Measurements from ENCODE around the gene SOWAHB. TPM values are rescaled to one million over a fixed set of nuclear protein-coding genes. Genes with fewer than 3 reads are reported as not detected.
"Not testable (repeated sequence)": the region's sequence is repeated elsewhere in the genome, so short reads cannot be mapped to it uniquely, and the experiment has no call there.

The SOWAHB gene
- total and polyA plus RNA-seq, 4 donors, result 0.26 to 0.88 (median 0.32) TPM; not detected in 1

DNA sequence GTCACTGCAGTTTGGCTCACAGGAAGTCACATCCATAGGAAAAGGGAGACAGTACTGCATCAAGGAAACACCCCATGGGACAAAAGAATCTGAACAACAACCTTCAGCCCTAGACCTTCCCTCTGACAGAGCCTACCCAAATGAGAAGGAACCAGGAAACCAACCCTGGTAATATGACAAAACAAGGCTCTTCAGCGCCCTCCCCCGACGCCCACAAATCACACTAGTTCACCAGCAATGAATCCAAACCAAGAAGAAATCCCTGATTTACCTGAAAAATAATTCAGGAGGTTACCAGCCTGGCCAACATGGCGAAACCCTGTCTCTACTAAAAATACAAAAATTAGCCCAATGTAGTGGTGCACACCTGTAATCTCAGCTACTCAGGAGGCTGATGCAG is 29.2 kb downstream of the SOWAHB start:
- H3K4me3 ChIP-seq (ENCODE audit: low read length in 2 of 2); H3K4me1 ChIP-seq (ENCODE audit: control insufficient read depth in 1 of 2, insufficient read depth in 2 of 2, low read length in 2 of 2); H3K27ac ChIP-seq (ENCODE audit: low read depth in 1 of 2, low read length in 2 of 2); intact Hi-C loops (cut with DNase I); H3K9me3 ChIP-seq (ENCODE audit: control insufficient read depth, low read length); DNase-seq; ATAC-seq (ENCODE audit: low FRiP score); H3K27me3 ChIP-seq (ENCODE audit: control insufficient read depth in 1 of 2, insufficient read depth in 2 of 2, low read length in 1 of 2); H3K36me3 ChIP-seq (ENCODE audit: control insufficient read depth in 1 of 2, insufficient read depth in 2 of 2, low read length in 1 of 2): not testable (repeated sequence)
- WGBS, 2 donors, result 76 to 85% methylated on average over 4 of the region's 4 CpGs

DNA sequence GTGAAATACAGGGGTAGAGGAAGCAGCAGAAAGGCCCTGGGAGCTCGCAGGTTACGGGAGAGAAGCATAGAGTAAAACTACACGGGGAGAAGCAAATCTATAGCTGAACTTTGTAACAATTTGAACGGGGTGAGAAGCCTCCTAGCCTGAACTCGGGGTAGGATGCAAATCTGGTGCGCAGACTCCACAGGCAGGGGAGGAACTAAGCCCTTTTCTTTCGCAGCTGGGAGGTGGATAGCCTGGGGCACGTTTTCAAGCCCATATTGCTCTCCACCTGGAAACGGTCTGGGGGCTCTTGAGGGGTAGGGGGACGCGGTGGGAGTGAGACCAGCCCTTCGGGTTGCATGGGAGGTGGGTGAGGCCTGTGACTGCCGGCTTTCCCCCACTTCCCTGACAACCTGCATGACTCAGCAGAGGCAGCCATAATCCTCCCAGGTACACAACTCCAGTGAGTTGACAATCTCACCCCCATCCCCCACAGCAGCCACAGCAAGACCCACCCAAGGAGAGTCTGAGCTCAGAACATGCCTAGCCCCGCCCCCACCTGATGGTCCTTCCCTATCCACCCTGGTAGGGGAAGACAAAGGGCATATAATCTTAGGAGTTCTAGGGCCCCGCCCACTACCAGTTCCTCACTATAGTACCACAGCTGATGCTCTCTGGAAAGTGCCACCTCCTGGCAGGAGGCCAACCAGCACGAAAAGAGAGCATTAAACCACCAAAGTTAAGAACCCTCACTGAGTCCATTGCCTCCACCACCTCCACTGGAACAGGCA is 29.9 kb downstream of the SOWAHB start:
- no peaks in the 10 kb centered on the region for H3K9me3 ChIP-seq (ENCODE audit: control insufficient read depth, low read length)
- intact Hi-C loops (cut with DNase I), result no loop called here
- H3K27ac ChIP-seq (ENCODE audit: low read depth in 1 of 2, low read length in 2 of 2), result no peak overlapping the region
- H3K36me3 ChIP-seq (ENCODE audit: control insufficient read depth in 1 of 2, insufficient read depth in 2 of 2, low read length in 1 of 2), result no peaks in the 10 kb centered on the region
- no peak for ATAC-seq (ENCODE audit: low FRiP score)
- no peak for DNase-seq
- no peak overlapping the region for H3K4me3 ChIP-seq (ENCODE audit: low read length in 2 of 2)
- WGBS, 2 donors, result 75 to 78% methylated on average over 16 of the region's 16 CpGs
- H3K4me1 ChIP-seq (ENCODE audit: control insufficient read depth in 1 of 2, insufficient read depth in 2 of 2, low read length in 2 of 2), result no peaks in the 10 kb centered on the region
- H3K27me3 ChIP-seq (ENCODE audit: control insufficient read depth in 1 of 2, insufficient read depth in 2 of 2, low read length in 1 of 2), result no peaks in the 10 kb centered on the region

DNA sequence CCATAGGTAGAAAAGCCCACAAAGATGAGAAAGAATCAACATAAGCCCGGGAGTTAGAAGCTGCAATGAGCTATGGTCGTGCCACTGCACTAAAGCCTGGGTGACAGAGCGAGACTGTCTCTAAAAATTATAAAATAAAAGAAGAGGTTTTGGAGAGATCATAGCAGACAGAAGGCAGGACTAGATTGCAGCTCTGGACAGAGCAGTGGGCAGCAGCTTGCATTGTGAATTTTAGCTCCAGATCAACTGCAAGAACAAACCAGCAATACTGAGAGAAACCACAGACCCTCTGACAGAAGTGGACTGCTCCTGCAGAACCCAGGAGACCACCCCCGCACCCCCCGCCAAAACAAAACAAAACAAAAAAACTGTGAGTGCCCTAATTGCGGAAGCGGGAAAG is 30.6 kb downstream of the SOWAHB start:
- Histone ChIP-seq H3K27me3 (ENCODE audit: control insufficient read depth in 1 of 2, insufficient read depth in 2 of 2, low read length in 1 of 2) (no peaks in the 10 kb centered on the region), H3K4me3 (ENCODE audit: low read length in 2 of 2) (no peak overlapping the region), H3K36me3 (ENCODE audit: control insufficient read depth in 1 of 2, insufficient read depth in 2 of 2, low read length in 1 of 2) (no peaks in the 10 kb centered on the region), H3K27ac (ENCODE audit: low read depth in 1 of 2, low read length in 2 of 2) (no peak overlapping the region), H3K9me3 (ENCODE audit: control insufficient read depth, low read length) (no peaks in the 10 kb centered on the region), H3K4me1 (ENCODE audit: control insufficient read depth in 1 of 2, insufficient read depth in 2 of 2, low read length in 2 of 2) (no peaks in the 10 kb centered on the region)
- intact Hi-C loops (cut with DNase I), result no loop called here
- DNase-seq, result no peak
- WGBS, 2 donors, result 84 to 85% methylated on average over 7 of the region's 7 CpGs
- ATAC-seq (ENCODE audit: low FRiP score), result no peak

DNA sequence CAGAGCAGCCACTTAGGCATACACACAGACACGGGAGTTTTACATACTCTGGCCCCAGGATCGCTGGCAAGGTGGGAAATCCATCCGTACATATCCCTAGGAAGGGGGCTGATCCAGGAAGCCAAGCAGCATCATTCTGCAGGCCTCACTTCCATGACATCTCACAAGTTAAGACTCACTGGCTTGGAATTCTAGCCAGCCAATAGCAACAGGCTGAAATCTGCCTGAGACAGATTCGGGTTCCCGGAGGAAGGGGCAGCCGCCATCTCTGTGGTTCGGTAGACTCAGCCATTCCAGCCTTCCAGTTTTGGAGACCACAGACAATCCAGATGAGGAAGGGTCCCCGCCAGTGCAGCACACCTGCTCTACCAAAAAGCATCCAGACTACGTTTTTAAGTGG is 31.3 kb downstream of the SOWAHB start:
- H3K27me3 ChIP-seq (ENCODE audit: control insufficient read depth in 1 of 2, insufficient read depth in 2 of 2, low read length in 1 of 2), result no peaks in the 10 kb centered on the region
- ATAC-seq (ENCODE audit: low FRiP score) (no peak), DNase-seq (no peak)
- no peak overlapping the region for H3K27ac ChIP-seq (ENCODE audit: low read depth in 1 of 2, low read length in 2 of 2)
- WGBS, 2 donors, result 88 to 94% methylated on average over 9 of the region's 9 CpGs
- intact Hi-C loops (cut with DNase I), result no loop called here
- no peaks in the 10 kb centered on the region for H3K4me1 ChIP-seq (ENCODE audit: control insufficient read depth in 1 of 2, insufficient read depth in 2 of 2, low read length in 2 of 2)
- H3K4me3 ChIP-seq (ENCODE audit: low read length in 2 of 2), result no peak overlapping the region
- H3K36me3 ChIP-seq (ENCODE audit: control insufficient read depth in 1 of 2, insufficient read depth in 2 of 2, low read length in 1 of 2), result no peaks in the 10 kb centered on the region
- H3K9me3 ChIP-seq (ENCODE audit: control insufficient read depth, low read length), result no peaks in the 10 kb centered on the region

DNA sequence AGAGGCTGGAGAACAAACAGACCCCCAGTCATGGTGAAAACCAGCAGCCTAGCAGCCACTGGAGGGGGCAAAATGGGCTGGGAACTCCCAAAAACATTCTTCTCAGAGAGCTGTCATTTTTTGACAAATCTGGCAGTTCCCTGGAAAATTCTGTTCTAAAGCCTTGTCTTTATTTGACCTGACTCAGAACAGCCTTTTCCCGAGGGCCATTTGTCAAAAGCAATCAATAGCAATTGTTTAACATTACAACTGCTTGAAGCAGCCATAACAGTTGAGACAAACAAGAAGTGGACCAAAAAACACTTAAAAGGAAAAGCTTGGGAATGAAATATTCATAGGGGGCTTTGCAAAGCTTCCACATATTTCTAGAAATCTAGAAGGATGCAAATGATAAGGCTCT is 39.6 kb downstream of the SOWAHB start:
- DNase-seq, result no peak

DNA sequence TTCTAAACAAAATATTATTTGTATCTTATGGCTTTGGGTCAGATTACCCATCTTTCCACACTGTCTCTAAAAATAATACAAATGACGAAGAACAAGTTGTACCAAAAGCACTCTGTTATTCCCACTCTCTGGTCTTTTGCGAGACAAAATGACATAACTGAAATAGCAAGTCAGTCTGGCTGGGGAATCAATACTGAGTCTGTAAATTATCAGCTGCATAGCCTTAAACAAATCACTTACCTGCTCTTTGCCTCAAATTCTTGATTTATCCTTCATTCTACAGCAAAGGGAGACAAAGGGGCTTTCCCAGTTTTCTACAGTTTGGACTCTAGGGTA is 40.9 kb downstream of the SOWAHB start:
- 5% methylated on average over 2 of the region's 2 CpGs for WGBS, 2 donors
- no peak for DNase-seq
- no peaks in the 10 kb centered on the region for H3K9me3 ChIP-seq (ENCODE audit: control insufficient read depth, low read length)
- intact Hi-C loops (cut with DNase I), result no loop called here
- H3K4me3 ChIP-seq (ENCODE audit: low read length in 2 of 2), result no peak overlapping the region
- H3K4me1 ChIP-seq (ENCODE audit: control insufficient read depth in 1 of 2, insufficient read depth in 2 of 2, low read length in 2 of 2), result peaks cover 0 to 7% of the 10 kb centered on the region in 2 donors
- peak; percentile 39 for ATAC-seq (ENCODE audit: low FRiP score)
- no peaks in the 10 kb centered on the region for H3K36me3 ChIP-seq (ENCODE audit: control insufficient read depth in 1 of 2, insufficient read depth in 2 of 2, low read length in 1 of 2)
- no peak overlapping the region for H3K27ac ChIP-seq (ENCODE audit: low read depth in 1 of 2, low read length in 2 of 2)
- H3K27me3 ChIP-seq (ENCODE audit: control insufficient read depth in 1 of 2, insufficient read depth in 2 of 2, low read length in 1 of 2), result no peaks in the 10 kb centered on the region

More for the DNA sequence above, 39.6 kb downstream of the SOWAHB start:
- H3K27me3 ChIP-seq (ENCODE audit: control insufficient read depth in 1 of 2, insufficient read depth in 2 of 2, low read length in 1 of 2), result no peaks in the 10 kb centered on the region
- H3K4me1 ChIP-seq (ENCODE audit: control insufficient read depth in 1 of 2, insufficient read depth in 2 of 2, low read length in 2 of 2), result peaks cover 0 to 7% of the 10 kb centered on the region in 2 donors
- 42 to 63% methylated on average over 1 of the region's 1 CpG for WGBS, 2 donors
- H3K36me3 ChIP-seq (ENCODE audit: control insufficient read depth in 1 of 2, insufficient read depth in 2 of 2, low read length in 1 of 2), result no peaks in the 10 kb centered on the region
- intact Hi-C loops (cut with DNase I), result no loop called here
- no peak overlapping the region for H3K27ac ChIP-seq (ENCODE audit: low read depth in 1 of 2, low read length in 2 of 2)
- H3K9me3 ChIP-seq (ENCODE audit: control insufficient read depth, low read length), result no peaks in the 10 kb centered on the region
- no peak overlapping the region for H3K4me3 ChIP-seq (ENCODE audit: low read length in 2 of 2)
- ATAC-seq (ENCODE audit: low FRiP score), result no peak

DNA sequence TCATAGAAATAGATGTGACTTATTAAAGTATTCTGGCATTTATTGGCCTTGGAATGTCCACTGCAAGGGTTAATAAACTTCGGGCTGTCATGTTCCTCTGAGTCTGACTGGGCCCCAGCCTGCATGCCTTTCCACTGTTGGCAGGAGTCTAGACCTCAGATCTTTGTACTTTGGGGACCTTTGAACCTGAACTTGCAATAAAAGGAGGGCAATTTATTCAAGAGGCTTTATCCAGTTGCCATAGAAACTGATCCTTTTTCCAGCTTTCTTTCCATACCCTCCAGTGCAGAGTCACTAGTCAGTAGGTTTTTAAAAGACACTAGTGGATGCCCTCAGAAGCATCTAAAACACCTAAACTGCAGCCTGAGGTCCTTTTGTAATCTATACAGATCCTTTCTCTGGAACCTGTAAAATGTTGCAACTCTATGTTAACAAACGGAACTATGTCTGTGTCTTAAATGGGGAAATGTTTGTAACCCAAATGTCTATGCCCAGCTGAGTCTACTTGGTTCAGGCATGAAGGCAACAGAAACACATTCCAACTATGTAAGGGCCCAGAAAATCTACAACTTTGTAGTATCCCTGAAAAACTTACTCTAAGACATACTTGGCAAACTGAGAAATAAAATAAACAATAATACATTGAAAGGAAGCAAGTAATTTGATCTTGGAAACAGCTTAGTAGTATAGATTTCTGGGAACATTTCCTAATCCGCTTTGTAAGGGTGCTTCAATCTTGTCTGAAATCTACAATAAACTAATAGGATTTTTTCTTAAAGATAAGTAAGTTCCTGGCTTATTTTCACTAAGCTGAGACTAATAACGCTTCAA is 41.5 kb downstream of the SOWAHB start:
- peak; percentile 19 for ATAC-seq (ENCODE audit: low FRiP score)
- H3K27ac ChIP-seq (ENCODE audit: low read depth in 1 of 2, low read length in 2 of 2), result no peak overlapping the region
- no peaks in the 10 kb centered on the region for H3K9me3 ChIP-seq (ENCODE audit: control insufficient read depth, low read length)
- no peak for DNase-seq
- no peaks in the 10 kb centered on the region for H3K27me3 ChIP-seq (ENCODE audit: control insufficient read depth in 1 of 2, insufficient read depth in 2 of 2, low read length in 1 of 2)
- WGBS, 2 donors, result 8 to 9% methylated on average over 4 of the region's 4 CpGs
- peaks cover 0 to 7% of the 10 kb centered on the region in 2 donors for H3K4me1 ChIP-seq (ENCODE audit: control insufficient read depth in 1 of 2, insufficient read depth in 2 of 2, low read length in 2 of 2)
- H3K4me3 ChIP-seq (ENCODE audit: low read length in 2 of 2), result no peak overlapping the region
- H3K36me3 ChIP-seq (ENCODE audit: control insufficient read depth in 1 of 2, insufficient read depth in 2 of 2, low read length in 1 of 2), result no peaks in the 10 kb centered on the region
- intact Hi-C loops (cut with DNase I), result no loop called here

DNA sequence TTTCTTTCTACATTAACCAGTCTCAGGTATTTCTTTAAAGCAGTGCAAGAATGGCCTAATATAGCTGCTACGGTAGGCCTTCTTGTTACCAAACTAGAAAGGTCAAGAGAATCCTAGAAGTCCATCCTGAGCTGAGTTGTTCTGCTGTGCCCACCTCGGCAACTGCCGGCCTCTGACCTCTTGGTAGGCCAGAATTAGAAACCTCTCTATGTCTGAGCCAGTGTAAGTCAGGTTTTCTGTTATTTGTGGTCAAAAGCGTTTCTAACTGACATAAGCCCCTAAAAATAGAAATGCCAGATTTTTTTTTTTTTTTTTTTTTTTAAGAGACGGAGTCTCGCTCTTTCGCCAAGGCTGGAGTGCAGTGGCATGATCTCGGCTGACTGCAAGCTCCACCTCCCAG is 43.1 kb downstream of the SOWAHB start:
- intact Hi-C loops (cut with DNase I), result no loop called here
- Histone ChIP-seq H3K4me3 (ENCODE audit: low read length in 2 of 2) (no peak overlapping the region), H3K9me3 (ENCODE audit: control insufficient read depth, low read length) (no peaks in the 10 kb centered on the region), H3K4me1 (ENCODE audit: control insufficient read depth in 1 of 2, insufficient read depth in 2 of 2, low read length in 2 of 2) (peaks cover 0 to 7% of the 10 kb centered on the region in 2 donors), H3K27ac (ENCODE audit: low read depth in 1 of 2, low read length in 2 of 2) (peak overlapping the region in 1 of 2 donors; percentile 67), H3K36me3 (ENCODE audit: control insufficient read depth in 1 of 2, insufficient read depth in 2 of 2, low read length in 1 of 2) (no peaks in the 10 kb centered on the region), H3K27me3 (ENCODE audit: control insufficient read depth in 1 of 2, insufficient read depth in 2 of 2, low read length in 1 of 2) (no peaks in the 10 kb centered on the region)
- DNase-seq, result no peak
- WGBS, 2 donors, result 7 to 15% methylated on average over 8 of the region's 8 CpGs
- peak; percentile 77 for ATAC-seq (ENCODE audit: low FRiP score)

DNA sequence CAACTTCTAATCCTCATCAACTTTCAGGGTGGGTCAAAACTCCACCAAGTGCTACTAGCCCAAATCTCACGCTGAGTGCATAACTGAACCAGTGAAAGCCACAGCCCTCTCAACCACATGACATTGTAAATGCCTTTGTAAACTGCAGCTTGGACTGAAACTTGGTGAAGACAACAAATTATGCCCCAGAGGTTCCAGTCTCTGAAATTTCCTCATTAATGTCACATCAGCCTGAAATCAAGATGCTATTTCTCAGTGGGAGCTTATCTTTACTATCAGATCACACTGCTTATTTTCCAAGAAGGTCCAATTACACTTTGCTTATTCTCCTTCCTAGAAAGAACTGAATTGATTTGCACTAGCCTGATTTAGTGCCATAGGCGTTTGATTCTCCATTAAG is 46.6 kb downstream of the SOWAHB start:
- DNase-seq (no peak), ATAC-seq (ENCODE audit: low FRiP score) (no peak)
- Histone ChIP-seq H3K27me3 (ENCODE audit: control insufficient read depth in 1 of 2, insufficient read depth in 2 of 2, low read length in 1 of 2) (no peaks in the 10 kb centered on the region), H3K9me3 (ENCODE audit: control insufficient read depth, low read length) (no peaks in the 10 kb centered on the region), H3K27ac (ENCODE audit: low read depth in 1 of 2, low read length in 2 of 2) (no peak overlapping the region), H3K4me3 (ENCODE audit: low read length in 2 of 2) (no peak overlapping the region), H3K36me3 (ENCODE audit: control insufficient read depth in 1 of 2, insufficient read depth in 2 of 2, low read length in 1 of 2) (no peaks in the 10 kb centered on the region), H3K4me1 (ENCODE audit: control insufficient read depth in 1 of 2, insufficient read depth in 2 of 2, low read length in 2 of 2) (peaks cover 0 to 5% of the 10 kb centered on the region in 2 donors)
- WGBS, 2 donors, result 95 to 97% methylated on average over 2 of the region's 2 CpGs
- intact Hi-C loops (cut with DNase I), result no loop called here
